B cell (primary cell): ENCODE measurements around the gene BBS7.

Experiments used
- EZH2 ChIP-seq: IDR thresholded peaks from 2 replicates; pipeline ENCODE4 v1.6.1; 2012; ENCODE audit warnings: borderline replicate concordance, low read depth, mild to moderate bottlenecking, moderate library complexity, low read length; ENCODE audit not compliant: insufficient read depth, poor library complexity, severe bottlenecking
- TF ChIP-seq, protein P1 (sequence below): fragments of 200-600 bp; IDR thresholded peaks from one replicate; pipeline ENCODE4 v1.8.0; 2022; ENCODE audit warnings: antibody characterized with exemption, mild to moderate bottlenecking

DNA sequence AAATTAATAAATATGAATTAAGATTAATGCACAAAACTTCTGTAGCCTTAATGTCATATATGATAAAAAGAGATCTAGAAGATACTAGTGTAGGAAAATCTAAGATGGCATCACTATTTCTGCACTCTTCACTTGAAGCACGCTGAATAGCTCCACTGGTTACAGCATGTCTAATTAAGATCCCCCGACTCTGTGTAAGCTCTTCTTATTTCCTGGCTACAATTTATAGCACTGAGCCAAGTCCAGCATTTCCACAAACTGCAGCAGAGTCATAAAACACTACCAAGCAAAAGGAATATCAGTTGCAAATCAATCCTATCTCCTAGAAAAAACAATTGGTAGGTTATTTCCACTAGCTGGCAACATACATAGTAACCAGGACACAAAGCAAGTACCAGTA is 45.3 kb downstream of the BBS7 start:
- TF ChIP-seq, protein P1, sequence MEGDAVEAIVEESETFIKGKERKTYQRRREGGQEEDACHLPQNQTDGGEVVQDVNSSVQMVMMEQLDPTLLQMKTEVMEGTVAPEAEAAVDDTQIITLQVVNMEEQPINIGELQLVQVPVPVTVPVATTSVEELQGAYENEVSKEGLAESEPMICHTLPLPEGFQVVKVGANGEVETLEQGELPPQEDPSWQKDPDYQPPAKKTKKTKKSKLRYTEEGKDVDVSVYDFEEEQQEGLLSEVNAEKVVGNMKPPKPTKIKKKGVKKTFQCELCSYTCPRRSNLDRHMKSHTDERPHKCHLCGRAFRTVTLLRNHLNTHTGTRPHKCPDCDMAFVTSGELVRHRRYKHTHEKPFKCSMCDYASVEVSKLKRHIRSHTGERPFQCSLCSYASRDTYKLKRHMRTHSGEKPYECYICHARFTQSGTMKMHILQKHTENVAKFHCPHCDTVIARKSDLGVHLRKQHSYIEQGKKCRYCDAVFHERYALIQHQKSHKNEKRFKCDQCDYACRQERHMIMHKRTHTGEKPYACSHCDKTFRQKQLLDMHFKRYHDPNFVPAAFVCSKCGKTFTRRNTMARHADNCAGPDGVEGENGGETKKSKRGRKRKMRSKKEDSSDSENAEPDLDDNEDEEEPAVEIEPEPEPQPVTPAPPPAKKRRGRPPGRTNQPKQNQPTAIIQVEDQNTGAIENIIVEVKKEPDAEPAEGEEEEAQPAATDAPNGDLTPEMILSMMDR: no peak
- TF ChIP-seq EZH2: no peak
